GM19025 (cell line): ENCODE results near the gene TMEM272.
"Not testable (repeated sequence)": the region's sequence is repeated elsewhere in the genome, so short reads cannot be mapped to it uniquely, and the experiment has no call there.

Source experiments
- ATAC-seq: cut with Tn5 transposase; IDR thresholded peaks from one replicate; pipeline ENCODE4 v1.9.1; 2021; ENCODE audit warnings: mild to moderate bottlenecking, low read depth, moderate library complexity; ENCODE audit not compliant: unreplicated experiment

TMEM272 gene

DNA sequence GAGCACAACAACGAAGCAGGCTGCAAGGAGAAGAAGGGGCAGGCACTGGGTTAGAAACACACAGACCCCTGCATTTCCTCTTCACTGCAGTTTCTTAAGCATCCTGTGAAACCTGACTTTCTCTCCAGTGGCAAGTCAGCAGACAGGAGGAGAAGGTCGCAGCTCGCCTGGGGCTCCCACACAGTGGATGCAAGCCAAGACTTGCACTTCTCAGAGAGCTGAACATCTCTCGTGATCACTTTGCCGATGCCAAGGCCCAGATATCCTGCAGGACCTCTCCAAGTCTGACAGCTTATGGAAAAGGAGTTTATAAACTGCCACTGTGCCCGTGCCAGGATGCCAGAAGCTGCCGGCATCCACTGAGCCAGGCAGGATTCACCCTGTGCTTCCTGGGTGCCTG, 18.4 kb downstream of the TMEM272 start:
- no peak for ATAC-seq

DNA sequence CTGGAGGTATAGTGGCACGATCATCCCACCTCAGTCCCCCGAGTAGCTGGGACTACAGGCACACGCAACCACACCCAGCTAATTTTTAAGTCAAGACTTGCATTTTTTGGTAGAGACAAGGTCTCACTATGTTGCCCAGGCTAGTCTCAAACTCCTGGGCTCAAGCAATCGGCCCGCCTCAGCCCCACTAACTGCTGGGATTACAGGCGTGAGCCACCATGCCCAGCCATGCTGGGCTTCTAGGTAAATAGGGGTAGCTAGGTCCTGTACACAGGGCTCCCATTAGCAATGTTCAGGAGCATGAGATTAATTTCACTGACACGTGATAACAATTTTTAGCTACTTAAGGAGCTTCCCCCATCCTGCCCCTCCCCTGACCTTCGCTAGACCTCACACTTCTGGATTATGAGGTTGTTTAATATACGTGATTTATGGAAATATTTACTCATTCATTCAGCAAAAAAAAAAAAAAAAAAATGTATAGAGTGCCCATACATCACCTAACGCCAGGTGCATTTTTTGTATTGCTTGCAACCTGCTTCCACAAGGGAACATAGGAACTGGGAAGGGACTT, 19.2 kb downstream of the TMEM272 start:
- no peak for ATAC-seq

DNA sequence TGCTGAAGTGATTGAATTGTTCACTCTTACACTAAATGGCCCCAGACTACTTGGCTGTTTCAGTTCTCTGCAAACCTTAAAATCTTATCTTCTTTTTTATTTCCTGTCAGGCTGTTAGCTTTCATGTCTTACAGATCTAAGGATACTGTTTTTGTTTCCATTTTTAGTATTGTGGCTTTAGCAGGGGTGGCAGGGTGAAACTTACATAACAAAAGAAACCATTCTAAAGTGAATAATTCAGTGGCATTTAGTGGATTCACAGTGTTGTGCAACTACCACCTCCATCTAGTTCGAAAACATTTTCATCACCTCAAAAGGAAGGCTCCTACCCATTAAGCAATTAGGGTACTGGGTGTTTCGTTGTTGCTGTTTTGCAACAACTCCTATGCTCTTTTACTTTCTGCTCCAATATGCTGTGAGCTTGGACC, 19.8 kb downstream of the TMEM272 start:
- no peak for ATAC-seq

DNA sequence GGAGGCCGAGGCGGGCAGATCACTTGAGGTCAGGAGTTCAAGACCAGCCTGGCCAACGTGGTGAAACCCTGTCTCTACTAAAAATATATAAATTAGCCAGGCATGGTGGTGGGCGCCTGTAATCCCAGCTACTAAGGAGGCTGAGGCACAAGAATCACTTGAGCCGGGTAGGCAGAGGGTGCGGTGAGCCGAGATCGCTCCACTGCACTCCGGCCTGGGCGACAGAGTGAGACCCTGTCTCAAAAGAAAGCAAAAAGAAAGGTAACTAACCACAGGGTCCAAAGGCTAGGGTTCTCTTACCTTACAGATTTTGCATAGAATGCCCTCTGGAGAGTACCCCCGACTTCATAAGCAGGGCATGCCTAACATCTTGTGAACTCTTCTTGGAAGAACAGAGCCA, 20.3 kb downstream of the TMEM272 start:
- not testable (repeated sequence) for ATAC-seq

DNA sequence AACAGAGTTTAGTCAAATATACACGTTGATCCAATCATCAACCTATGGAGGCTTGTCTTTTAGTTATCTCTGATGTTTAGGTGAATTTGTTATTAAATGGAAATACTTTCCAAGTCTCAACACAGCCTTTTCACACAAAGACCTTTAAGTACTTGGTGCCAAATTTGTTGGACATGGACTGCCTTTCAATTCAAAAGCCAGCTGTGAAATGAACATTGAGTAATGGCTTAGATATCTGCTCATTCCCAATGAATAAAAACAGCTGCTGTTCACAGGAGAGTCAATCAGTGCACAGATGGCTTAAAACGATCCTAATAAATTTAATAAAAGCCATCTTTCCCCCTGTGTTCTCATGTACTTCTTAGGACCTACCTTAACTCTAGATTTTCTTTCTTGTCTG, 21.1 kb downstream of the TMEM272 start:
- ATAC-seq = no peak

DNA sequence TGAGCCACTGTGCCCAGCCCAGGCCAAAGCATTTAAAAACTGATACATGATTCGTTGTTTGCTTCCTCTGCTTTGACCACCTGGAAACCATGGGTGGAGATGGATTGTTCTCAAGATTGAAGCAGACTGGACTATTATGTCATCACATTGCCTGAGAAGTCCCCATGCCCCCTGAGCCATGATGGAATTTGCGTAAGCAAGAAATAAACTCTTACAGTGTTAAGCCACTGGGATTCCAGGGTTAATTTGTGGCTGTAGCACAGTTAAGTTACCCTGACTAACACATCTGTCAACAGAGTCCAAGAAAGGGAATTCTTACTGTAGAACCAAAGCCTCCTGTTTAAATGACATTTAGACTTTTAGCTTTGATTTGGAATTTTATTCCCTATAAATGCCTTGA, 21.6 kb downstream of the TMEM272 start:
- ATAC-seq = no peak

DNA sequence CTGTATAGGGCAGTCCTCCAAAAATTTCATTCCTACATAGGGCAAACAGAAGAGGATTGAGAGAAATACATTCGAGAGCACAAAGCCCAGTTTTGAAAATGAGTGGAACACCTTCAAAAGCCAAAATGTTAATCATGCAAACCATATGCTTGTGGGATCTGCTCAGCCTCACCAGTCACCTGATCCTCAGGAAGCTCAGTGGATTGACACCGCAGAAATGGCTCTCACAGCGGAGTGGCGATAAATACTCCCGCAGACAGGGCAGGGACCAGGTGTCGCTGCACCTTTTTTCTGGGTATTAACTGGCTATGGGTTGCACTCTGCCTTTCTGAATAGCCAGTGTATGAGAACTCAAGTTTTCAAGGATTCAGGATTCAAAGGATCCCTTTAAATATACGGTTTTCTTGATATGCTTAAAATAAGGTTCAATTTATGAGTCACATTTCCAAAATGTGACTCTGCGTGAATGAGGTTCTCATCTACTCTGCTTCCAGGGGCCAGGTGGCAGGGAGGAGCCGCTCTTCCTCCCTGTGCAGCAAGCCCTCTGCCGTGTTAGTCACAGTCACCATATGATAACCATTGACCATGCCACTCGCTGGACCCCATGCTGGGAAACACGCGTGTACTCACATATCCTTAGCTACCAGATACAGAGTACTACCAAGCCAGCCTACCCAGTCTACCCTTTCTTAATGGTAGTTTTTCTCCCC, 22.7 kb downstream of the TMEM272 start:
- no peak for ATAC-seq

DNA sequence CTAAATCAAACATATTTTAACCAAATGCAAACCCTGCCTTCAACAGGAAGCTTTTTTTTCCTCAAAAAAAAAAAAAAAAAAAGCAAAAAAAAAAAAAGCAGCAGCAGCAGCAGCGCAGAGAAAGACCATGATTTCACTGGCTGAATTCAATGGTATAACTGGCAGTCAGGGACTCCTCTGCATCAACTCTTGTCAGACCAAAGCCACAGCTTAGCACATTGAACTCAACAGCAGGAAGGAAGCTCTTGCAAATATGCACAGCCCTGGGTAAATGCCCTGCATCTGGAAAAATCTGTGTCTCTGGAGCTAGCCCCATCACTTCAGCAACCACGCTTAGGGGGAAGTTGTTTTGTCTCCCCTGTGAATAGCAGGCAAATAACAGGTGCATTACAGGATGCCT, 23.4 kb downstream of the TMEM272 start:
- ATAC-seq = no peak

DNA sequence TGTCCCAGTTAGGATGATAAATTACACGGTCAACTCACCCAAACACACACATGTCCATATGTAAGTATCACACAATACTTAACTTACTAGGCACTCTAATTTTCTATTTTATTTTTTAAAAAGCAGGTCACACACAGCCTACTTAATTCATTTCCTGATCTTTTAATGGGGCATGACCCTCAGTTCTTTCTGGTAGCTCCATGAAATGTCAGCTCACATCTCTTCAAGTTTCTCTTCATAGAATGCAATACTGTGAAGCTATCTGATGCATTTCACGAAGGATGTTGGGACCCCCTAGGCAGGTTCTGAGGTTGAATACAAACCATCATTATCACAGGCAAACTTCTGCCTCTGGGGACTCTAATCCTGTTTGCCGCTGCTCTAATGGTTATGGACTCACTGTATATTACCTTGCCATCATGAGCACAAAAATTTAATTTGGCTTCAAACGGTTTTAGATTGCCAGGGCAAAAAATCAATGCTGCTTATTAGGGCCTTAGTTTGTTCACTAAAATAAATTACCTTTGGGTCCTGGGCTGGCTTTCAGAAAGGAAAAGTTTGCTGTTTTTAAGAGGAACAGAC, 24.9 kb downstream of the TMEM272 start:
- no peak for ATAC-seq

DNA sequence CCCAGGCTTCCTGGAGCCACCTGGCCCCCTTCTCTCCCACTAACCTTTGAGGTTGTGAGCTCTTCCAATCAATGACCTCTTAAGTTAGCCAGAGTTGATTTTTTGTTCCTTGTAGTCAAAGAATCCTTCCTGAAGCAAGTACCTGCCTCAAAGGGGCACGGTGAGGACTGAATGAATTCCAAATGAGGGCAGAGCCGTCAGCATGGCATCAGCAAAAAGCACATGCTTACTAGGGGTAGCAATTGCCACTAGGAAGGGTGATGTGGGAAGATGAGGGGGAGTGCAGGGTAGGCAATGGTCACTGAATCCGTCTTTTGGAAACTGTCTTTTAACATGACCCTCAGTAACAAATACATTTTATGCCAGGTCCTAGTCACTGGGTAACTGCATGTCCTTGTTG, 25.4 kb downstream of the TMEM272 start:
- ATAC-seq = no peak

DNA sequence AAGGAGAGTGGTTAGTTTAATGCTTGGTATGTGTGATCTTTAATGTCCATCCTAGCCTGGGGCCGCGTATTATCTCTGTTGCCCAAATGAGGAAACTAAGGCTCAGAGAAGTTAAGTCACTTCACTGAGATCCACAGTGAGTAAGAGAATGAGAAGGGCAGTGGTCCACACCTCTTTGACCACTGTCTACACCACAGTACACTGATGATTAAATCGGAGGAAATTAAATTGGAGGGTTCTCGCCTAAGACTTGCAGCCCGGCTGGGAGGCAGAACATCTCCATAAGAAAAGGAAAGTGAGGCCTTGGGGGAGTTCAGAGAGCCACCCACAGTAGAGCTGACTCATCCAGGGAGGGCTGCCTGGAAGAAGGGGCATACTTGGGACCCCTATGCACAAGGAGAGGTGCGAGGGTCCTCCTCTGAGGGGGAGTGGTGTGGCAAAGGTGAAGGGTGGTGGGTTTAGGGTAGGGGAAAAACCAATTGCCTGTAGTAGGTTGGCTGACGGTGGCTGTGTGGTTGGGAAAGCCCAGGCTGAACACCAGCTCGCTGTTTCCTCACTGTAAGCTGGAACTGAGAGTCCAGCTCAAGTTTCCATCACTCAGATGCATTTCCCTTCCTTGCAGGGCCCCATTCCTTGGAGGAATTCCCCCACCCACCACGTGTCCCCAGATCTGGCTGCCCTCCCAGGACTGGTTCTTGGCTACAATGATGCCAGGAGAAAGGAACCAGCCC, 26.0 kb downstream of the TMEM272 start:
- ATAC-seq = no peak

DNA sequence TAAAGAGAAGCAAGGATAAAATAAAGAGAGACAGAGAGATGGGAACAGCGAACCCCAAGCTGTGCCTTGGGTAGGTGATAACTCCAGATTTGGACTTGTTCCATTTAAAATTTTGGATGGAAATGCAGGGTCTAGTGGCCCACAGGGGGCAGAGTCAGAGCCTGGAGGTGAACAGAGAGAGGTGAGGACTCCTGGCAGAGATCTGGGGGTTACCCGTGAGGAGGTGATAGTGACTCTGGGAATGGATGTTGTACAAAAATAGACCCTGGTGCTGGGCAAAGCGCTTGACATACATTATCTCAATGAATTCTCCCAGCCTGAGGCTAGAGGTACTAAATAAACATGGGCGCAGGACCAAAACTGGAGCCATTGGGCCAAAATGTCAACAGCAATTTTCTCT, 26.7 kb downstream of the TMEM272 start:
- ATAC-seq = no peak

DNA sequence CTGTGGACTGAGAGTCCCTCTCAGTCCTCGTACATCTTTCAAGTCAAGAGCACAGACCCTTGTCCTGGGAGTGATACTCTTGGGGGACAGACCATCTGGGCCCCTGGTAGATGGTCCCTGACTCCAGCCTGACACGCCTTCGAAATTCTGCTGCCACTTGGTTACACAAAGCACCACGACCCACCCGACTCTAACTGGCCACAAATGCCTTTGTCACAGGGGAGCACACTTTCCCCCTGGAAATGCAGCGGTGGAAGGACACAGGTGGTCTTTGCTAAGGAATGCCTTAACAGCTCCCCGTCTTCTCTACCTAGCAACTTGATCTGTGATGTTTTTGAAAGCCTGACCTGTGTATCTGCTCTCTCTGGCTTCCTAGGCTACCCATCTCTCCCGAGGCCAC, 27.3 kb downstream of the TMEM272 start:
- ATAC-seq = no peak

DNA sequence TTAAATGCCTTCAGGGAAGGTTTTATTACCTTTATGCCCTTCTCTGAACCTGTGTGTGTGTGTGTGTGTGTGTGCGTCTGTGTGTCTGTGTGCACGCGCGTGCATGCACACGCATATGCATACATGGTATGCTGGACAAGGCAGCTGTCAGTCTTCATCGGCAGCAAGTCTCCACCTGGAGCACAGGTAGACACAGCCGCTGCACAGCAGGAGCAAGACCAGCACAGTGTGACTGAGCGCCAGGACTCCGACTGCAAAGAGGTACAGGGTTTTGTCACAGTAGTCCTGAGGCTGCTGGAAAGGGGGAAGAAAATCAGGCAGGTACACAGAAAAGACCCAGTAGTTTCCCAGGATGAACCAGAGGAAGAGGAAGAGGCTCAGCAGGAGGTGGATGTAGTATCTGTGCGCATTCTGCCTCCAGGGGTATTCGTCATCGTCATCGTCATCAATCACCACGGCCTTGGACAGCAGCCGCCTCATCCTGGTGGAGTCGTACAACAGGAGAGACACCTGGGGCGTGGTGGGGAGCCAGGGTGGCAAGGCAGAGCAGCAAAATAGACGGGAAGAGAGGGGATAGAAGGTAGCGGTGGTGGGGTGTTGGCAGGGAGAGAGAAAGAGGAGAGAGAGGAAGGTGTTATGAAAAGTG, 28.2 kb downstream of the TMEM272 start:
- ATAC-seq = no peak

DNA sequence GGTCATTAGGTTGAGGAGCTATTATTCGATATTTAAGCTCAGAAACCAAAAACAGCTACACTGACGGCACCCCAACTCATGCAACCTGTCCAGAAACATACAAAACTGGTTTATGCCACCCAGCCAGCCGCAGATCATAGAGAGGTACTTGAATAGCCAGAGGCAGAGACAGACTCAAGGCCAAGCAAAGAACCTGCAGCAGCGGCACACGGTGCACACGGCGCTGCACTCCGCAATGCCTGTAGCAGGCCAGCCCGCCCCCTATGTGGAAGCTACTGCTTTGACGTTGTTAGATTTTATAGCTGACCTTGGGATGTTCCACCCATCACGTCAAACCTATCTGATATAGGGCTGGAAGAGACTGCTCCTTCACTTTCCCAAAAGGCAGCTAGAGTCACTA, 29.1 kb downstream of the TMEM272 start:
- no peak for ATAC-seq

DNA sequence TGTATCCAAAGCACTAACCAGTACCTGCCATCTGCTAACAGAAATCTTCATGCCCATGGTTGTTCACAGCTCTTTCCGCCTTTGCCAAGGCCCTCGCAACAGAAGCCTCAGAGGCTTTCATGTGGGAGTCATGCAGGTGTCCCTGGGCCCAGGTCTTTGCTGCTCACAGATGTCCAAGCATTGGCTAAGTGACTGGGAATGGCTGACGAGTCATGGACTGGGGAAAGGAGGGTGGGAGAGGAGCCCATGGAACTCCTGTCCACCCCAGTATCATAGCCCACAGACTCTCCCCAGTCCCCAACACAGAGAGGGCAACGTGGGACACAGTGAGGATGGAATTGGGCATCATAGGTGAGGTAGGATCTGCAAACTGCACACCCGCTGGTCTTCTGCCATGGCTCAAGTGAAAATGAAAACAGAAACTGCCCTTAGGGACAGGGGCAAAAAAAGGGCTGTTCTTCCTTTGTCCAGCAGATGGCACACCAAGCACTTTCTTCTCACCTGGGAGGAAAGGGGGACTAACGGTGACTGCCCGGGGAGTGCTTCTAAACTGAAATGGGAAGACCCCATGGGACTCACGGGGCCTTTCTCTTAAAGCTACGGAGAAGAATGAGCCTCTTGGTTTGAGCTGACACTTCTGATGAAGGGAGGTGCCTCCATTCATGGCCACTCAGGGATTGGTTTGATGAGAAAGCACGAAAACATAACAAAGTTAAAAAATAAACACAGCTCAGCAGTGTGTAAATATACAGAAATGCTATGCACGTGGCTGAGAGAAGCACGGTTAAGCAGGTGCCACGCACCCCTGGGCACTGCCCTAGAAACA, 29.9 kb downstream of the TMEM272 start:
- ATAC-seq = peak; percentile 70

DNA sequence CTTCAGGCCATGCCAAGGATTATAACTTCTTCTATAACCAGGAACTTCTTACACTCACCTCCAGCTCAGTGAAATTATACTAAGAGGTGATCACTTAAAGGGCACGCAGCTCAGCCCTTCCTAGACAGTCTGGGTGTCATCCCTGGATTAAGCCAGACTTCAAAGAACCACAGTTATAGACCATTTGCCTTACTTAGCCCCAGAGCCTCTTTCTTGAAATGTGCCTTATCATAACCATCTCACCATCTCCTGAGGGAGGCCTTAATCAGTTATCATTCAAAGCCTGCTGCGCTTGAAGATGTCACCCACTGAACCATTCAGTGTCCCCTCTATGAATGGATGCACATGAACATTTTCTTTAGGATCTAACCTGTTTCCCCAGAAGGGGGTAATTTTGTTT, 30.9 kb downstream of the TMEM272 start:
- no peak for ATAC-seq

DNA sequence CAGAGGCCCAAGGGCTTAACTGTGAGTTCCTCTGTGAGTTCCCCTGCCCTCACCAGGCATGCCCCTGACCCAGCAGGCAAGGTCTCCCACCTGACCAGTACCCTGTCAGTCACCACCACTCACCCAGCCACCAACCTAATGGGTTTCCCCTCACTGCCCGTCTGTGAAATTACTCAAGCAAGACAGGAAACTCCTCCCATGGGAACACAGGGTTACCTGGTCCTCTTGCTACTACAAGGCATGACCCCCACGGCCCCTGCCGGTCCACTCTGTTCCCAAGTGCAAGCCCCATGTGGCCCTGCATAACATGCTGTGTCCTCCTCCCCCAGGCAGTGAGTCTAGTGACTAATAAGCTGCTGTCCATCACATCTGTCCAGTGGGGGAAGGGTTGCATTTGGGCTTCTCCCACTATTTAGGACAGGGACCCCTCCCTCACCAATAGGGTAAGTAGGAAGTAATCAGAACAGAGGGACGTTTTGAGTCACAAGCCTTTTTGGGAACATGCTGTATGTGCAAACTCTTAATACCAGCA, 33.0 kb downstream of the TMEM272 start:
- ATAC-seq = peak; percentile 40

DNA sequence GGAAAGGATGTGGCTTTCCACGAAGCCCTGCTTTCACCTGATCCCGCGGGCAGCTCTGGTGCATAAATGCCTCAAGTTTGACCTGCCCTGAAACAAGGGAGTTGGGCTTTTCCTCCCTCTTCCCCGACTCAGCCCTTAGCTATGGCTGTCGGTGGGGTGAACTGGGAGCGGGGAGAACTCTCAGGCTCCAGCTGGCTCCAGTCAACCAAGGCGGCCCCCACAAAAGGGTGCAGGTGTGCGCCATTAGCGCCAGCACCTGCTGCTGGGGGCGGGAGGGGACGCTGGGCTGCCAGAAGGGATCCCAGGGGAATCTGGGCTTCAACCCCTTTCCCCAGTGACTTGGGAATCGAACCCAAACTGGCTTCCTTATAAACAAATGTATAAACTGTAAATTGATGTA, 33.9 kb downstream of the TMEM272 start:
- no peak for ATAC-seq

DNA sequence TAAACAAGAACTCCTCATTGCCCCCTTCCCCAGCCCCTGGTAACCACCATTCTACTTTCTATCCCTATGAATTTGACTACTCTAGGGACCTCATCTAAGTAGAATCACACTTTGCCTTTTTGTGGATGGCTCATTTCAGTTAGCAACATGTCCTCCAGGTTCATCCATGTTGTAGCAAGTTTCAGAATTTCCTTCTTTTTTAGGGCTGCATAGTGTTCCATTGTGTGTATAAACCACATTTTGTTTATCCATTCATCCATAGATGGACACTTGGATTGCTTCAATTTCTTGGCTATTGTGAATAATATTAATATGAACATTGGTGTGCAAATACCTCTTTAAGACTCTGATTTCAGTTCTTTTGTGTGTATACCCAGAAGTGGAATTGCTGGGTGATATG, 36.2 kb downstream of the TMEM272 start:
- no peak for ATAC-seq
